K562 (cell line): Measurements from ENCODE around the gene TRAPPC2L.

ENCODE experiments used
- CTCF ChIP-seq, 3 experiments: IDR thresholded peaks in 2 of 3; conservative IDR thresholded peaks in 1 of 3; 2 replicates each; pipeline ENCODE4 v1.5.1; 2011 to 2012; ENCODE audit warnings: low read length in 3 of 3, mild to moderate bottlenecking in 3 of 3, control low read depth in 2 of 3, improper control_type of control experiment in 1 of 3, inconsistent platforms in 1 of 3, low read depth in 1 of 3, mixed read lengths in 1 of 3, moderate library complexity in 1 of 3; ENCODE audit not compliant: insufficient read depth in 2 of 3
- ZNF12 ChIP-seq: sonication (generic); formaldehyde crosslinking; IDR thresholded peaks from 2 replicates; pipeline ENCODE4 v1.4.0; 2020; ENCODE audit warnings: mild to moderate bottlenecking, missing genetic modification reagents
- ZNF143 ChIP-seq: sonication (generic); formaldehyde crosslinking; IDR thresholded peaks from 2 replicates; pipeline ENCODE4 v1.9.0; 2022; ENCODE audit warnings: mild to moderate bottlenecking, missing genetic modification reagents

GRCh38 chr16:88855736-88856121 is 1.2 kb upstream of the TRAPPC2L start:
- no peak for TF ChIP-seq ZNF12 (CRISPR knock-in tag)
- TF ChIP-seq CTCF (IDR thresholded peaks at IDR 0.05 in 2 of 3, conservative IDR thresholded peaks at IDR 0.05 in 1 of 3; ENCODE audit: insufficient read depth in 2 of 3, low read depth in 1 of 3, low read length in 3 of 3): no peak
- no peak for TF ChIP-seq ZNF143
